H9 (cell line): ENCODE data around the gene B4GALNT1. TPM values are rescaled to one million over a fixed set of nuclear protein-coding genes. Genes with fewer than 3 reads are reported as not detected.

Experiments
- DNase-seq: peaks from one replicate; pipeline ENCODE4 v3.0.0-alpha.2; 2017
- H2AFZ ChIP-seq: one replicate; pipeline ENCODE4 v1.6.1; 2013; ENCODE audit warnings: mild to moderate bottlenecking, low read length, control low read depth, moderate library complexity
- H2AK5ac ChIP-seq: 2 replicates; pipeline ENCODE4 v1.6.1; 2013; ENCODE audit warnings: low read length, control low read depth, mixed read lengths; ENCODE audit not compliant: insufficient read length
- H2BK120ac ChIP-seq: one replicate; pipeline ENCODE4 v1.6.1; 2013; ENCODE audit warnings: low read depth, mild to moderate bottlenecking, low read length, control low read depth, inconsistent platforms; ENCODE audit not compliant: poor library complexity, severe bottlenecking
- H2BK12ac ChIP-seq: 2 replicates; pipeline ENCODE4 v1.6.1; 2013; ENCODE audit warnings: low read length, control low read depth, mixed read lengths, low read depth; ENCODE audit not compliant: insufficient read length
- H2BK15ac ChIP-seq: 2 replicates; pipeline ENCODE4 v1.6.1; 2013; ENCODE audit warnings: low read depth, low read length, control low read depth
- H2BK20ac ChIP-seq: one replicate; pipeline ENCODE4 v1.6.1; 2013; ENCODE audit warnings: low read depth, mild to moderate bottlenecking, low read length, control low read depth, inconsistent platforms; ENCODE audit not compliant: poor library complexity, severe bottlenecking
- H2BK5ac ChIP-seq: 2 replicates; pipeline ENCODE4 v1.6.1; 2013; ENCODE audit warnings: low read length, control low read depth, mixed read lengths; ENCODE audit not compliant: insufficient read length
- H3K14ac ChIP-seq: 2 replicates; pipeline ENCODE4 v1.6.1; 2013; ENCODE audit warnings: low read length, control low read depth; ENCODE audit not compliant: insufficient read depth
- H3K18ac ChIP-seq: 2 replicates; pipeline ENCODE4 v1.6.1; 2013; ENCODE audit warnings: low read depth, mild to moderate bottlenecking, mixed read lengths, low read length, control low read depth; ENCODE audit not compliant: insufficient read length
- H3K23ac ChIP-seq: 2 replicates; pipeline ENCODE4 v1.6.1; 2013; ENCODE audit warnings: low read length, control low read depth, mixed read lengths, low read depth; ENCODE audit not compliant: insufficient read length
- H3K23me2 ChIP-seq: 2 replicates; pipeline ENCODE4 v1.6.1; 2013; ENCODE audit warnings: low read depth, mild to moderate bottlenecking, mixed read lengths, low read length, control low read depth; ENCODE audit not compliant: insufficient read length, poor library complexity, severe bottlenecking
- H3K27ac ChIP-seq: 2 replicates; pipeline ENCODE4 v1.5.1; 2013; ENCODE audit warnings: low read length, control low read depth, mixed read lengths, low read depth; ENCODE audit not compliant: insufficient read length
- H3K27me3 ChIP-seq: 2 replicates; pipeline ENCODE4 v1.6.1; 2013; ENCODE audit warnings: low read length, control low read depth, inconsistent platforms; ENCODE audit not compliant: insufficient read depth
- H3K4ac ChIP-seq: 2 replicates; pipeline ENCODE4 v1.6.1; 2013; ENCODE audit warnings: low read depth, mild to moderate bottlenecking, control low read depth, inconsistent platforms, low read length, moderate library complexity
- H3K4me1 ChIP-seq: 2 replicates; pipeline ENCODE4 v1.6.1; 2013; ENCODE audit warnings: low read length, control low read depth, inconsistent platforms; ENCODE audit not compliant: insufficient read depth
- H3K4me2 ChIP-seq: 2 replicates; pipeline ENCODE4 v1.6.1; 2013; ENCODE audit warnings: low read length, control low read depth, mixed read lengths; ENCODE audit not compliant: insufficient read length, insufficient read depth
- H3K56ac ChIP-seq: 2 replicates; pipeline ENCODE4 v1.6.1; 2013; ENCODE audit warnings: low read depth, mild to moderate bottlenecking, mixed read lengths, low read length, control low read depth; ENCODE audit not compliant: insufficient read length
- H3K79me1 ChIP-seq: 2 replicates; pipeline ENCODE4 v1.6.1; 2013; ENCODE audit warnings: low read depth, mild to moderate bottlenecking, moderate library complexity, low read length, control low read depth, inconsistent platforms; ENCODE audit not compliant: insufficient read depth, poor library complexity, severe bottlenecking
- H3K79me2 ChIP-seq: 2 replicates; pipeline ENCODE4 v1.6.1; 2013; ENCODE audit warnings: low read length, control low read depth, inconsistent platforms; ENCODE audit not compliant: insufficient read depth
- H3K9ac ChIP-seq: 2 replicates; pipeline ENCODE4 v1.6.1; 2013; ENCODE audit warnings: low read length, control low read depth, mixed read lengths; ENCODE audit not compliant: insufficient read length; ENCODE audit errors: extremely low read depth
- H3K9me3 ChIP-seq: one replicate; pipeline ENCODE4 v1.6.1; 2013; ENCODE audit warnings: low read depth, low read length, inconsistent platforms; ENCODE audit not compliant: control insufficient read depth
- H3T11ph ChIP-seq: one replicate; pipeline ENCODE4 v1.6.1; 2013; ENCODE audit warnings: mild to moderate bottlenecking, low read length, control low read depth, inconsistent platforms
- H4K20me1 ChIP-seq: one replicate; pipeline ENCODE4 v1.6.1; 2013; ENCODE audit not compliant: control insufficient read depth, insufficient read length, insufficient read depth
- H4K5ac ChIP-seq: 2 replicates; pipeline ENCODE4 v1.6.1; 2013; ENCODE audit warnings: low read depth, mild to moderate bottlenecking, mixed read lengths, low read length, control low read depth; ENCODE audit not compliant: insufficient read length
- H4K8ac ChIP-seq: replicated peaks from 2 replicates; pipeline ENCODE4 v1.6.1; 2013; ENCODE audit warnings: low read length, control low read depth, mixed read lengths, low read depth; ENCODE audit not compliant: insufficient read length
- H4K91ac ChIP-seq: 2 replicates; pipeline ENCODE4 v1.6.1; 2013; ENCODE audit warnings: low read depth, mild to moderate bottlenecking, moderate library complexity, mixed read lengths, low read length, control low read depth; ENCODE audit not compliant: insufficient read length
- H3K27ac Mint-ChIP-seq, 3 experiments: 2 replicates in 2 of 3; 3 replicates in 1 of 3; pipeline ENCODE4 v1.8.0; 2020 to 2021; ENCODE audit warnings: mixed read lengths in 3 of 3, mild to moderate bottlenecking in 1 of 3, moderate library complexity in 1 of 3
- H3K27me3 Mint-ChIP-seq: 2 replicates; pipeline ENCODE4 v1.8.0; 2021; ENCODE audit warnings: low read depth, mild to moderate bottlenecking, moderate library complexity, mixed read lengths
- H3K36me3 Mint-ChIP-seq, 3 experiments: 2 replicates in 2 of 3; 3 replicates in 1 of 3; pipeline ENCODE4 v1.8.0; 2020 to 2021; ENCODE audit warnings: low read depth in 3 of 3, mixed read lengths in 3 of 3; ENCODE audit not compliant: insufficient read depth in 1 of 3
- H3K4me1 Mint-ChIP-seq, 2 experiments: 2 replicates each; pipeline ENCODE4 v1.8.0; 2020; ENCODE audit warnings: mixed read lengths in 2 of 2
- H3K4me3 Mint-ChIP-seq, 2 experiments: 2 replicates in 1 of 2; 3 replicates in 1 of 2; pipeline ENCODE4 v1.8.0; 2020 to 2021; ENCODE audit warnings: mild to moderate bottlenecking in 2 of 2, mixed read lengths in 2 of 2, moderate library complexity in 1 of 2
- H3K9me3 Mint-ChIP-seq, 2 experiments: 2 replicates in 1 of 2; 3 replicates in 1 of 2; pipeline ENCODE4 v1.8.0; 2020; ENCODE audit warnings: mild to moderate bottlenecking in 2 of 2, mixed read lengths in 2 of 2, moderate library complexity in 1 of 2
- CTCF ChIP-seq: fragments of 200-600 bp; sonication (generic); conservative IDR thresholded peaks from 3 replicates; pipeline ENCODE4 v1.8.0; 2021; ENCODE audit warnings: antibody characterized with exemption, mild to moderate bottlenecking
- WGBS: extraction: QIAGEN DNeasy Blood & Tissue Kit; methylation state at CpG from one replicate; pipeline ENCODE4 v1.1.7; 2013; ENCODE audit warnings: missing lambda C conversion rate, low lambda C conversion rate, mixed read lengths; ENCODE audit not compliant: insufficient read length; ENCODE audit errors: extremely low coverage; 5-methylcytosine and 5-hydroxymethylcytosine counted together
- total RNA-seq: library from RNA; stranded (reverse); gene quantifications from 2 replicates; pipeline ENCODE4 v1.2.1, GENCODE V29; 2021

Gene B4GALNT1
- total RNA-seq, 1 experiment from 2014 or later, result 2.3 TPM

- Histone ChIP-seq H3K27ac (no peak overlapping the region), H3K23ac (no peak overlapping the region), H3K56ac (no peak overlapping the region), H3K79me1 (no peaks in the 10 kb centered on the region), H3K9ac (no peak overlapping the region), H4K5ac (no peak overlapping the region), H4K20me1 (no peaks in the 10 kb centered on the region), H2BK20ac (no peak overlapping the region), H3K18ac (no peak overlapping the region), H3K79me2 (no peaks in the 10 kb centered on the region), H2BK12ac (no peak overlapping the region), H2BK5ac (no peak overlapping the region), H2BK15ac (no peak overlapping the region), H4K91ac (no peak overlapping the region), H2AFZ (no peak overlapping the region), H3K9me3 (no peaks in the 10 kb centered on the region), H3K23me2 (no peaks in the 10 kb centered on the region), H3K4me1 (peaks cover 4% of the 10 kb centered on the region; the same call in 1 of the 2 replicates), H2AK5ac (no peak overlapping the region), H3K27me3 (no peaks in the 10 kb centered on the region), H3K4ac (no peak overlapping the region), H3T11ph (no peak overlapping the region), H3K14ac (no peak overlapping the region), H2BK120ac (no peak overlapping the region), H3K4me2 (no peak overlapping the region), H4K8ac (no peak overlapping the region)
- peaks cover 0 to 6% (median 0%) of the 10 kb centered on the region in 3 experiments; a peak in 1 of 7 replicates for H3K36me3 Mint-ChIP-seq
- peaks cover 10% of the 10 kb centered on the region for H3K27me3 Mint-ChIP-seq
- WGBS, result no CpG with 5 or more reads among the region's 7 CpGs
- H3K9me3 Mint-ChIP-seq, result peaks cover 30% of the 10 kb centered on the region in 2 experiments
- no peak for DNase-seq
- peaks cover 16% of the 10 kb centered on the region in 2 experiments for H3K4me1 Mint-ChIP-seq
- no peak overlapping the region for H3K4me3 Mint-ChIP-seq
- no peak overlapping the region for H3K27ac Mint-ChIP-seq
- no peak for TF ChIP-seq CTCF
These were observed 7.4 kb upstream of the B4GALNT1 start for GRCh38 chr12:57640175-57641042.
